ENCODE data around the gene LRRC70.
"Not testable (repeated sequence)": the region's sequence is repeated elsewhere in the genome, so short reads cannot be mapped to it uniquely, and the experiment has no call there.

The LRRC70 gene

DNA sequence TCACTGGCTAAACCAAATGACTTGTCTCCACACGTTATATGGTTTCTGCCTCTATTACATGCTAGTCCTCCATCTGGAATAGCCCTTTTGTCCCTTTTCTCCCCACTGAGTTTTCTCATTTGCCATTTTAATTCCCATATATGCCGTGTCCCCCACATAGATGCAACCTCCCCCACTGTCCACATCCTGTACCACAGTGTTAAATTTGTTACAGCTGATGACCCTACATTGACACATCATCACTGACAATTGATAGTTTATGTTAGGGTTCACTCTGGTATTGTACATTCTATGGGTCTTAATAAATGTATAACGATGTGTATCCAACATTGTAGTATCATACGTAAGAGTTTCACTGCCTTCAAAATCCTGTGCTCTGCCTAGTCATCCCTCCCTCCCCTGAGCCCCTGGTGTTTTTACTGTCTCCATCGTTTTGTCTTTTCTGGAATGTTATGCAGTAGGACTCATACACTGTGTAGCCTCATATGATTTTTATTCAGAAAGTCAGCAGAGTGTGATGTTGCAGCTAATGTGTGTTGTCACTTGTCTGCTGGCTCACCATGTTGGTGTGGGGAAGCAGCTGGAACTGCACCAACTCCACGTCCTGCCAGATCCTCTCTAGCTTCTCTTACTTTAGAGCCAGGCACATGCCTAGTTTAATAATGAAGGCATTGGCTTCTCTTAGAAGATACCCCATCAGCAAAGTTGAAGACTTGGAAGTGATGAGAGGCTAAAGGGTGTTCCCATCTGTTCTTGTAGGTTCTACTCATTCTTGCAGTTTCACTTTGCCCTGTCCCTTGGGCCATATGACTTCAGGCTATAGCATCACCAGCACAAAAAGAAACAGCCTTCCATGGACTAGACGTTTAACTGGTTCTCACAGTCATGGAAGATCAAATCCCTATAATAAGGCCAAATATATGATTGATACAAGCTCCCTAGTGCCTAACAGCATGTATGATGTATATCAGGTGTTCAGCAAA lies 30.2 kb downstream of the LRRC70 start:
- DNase-seq: no peak

DNA sequence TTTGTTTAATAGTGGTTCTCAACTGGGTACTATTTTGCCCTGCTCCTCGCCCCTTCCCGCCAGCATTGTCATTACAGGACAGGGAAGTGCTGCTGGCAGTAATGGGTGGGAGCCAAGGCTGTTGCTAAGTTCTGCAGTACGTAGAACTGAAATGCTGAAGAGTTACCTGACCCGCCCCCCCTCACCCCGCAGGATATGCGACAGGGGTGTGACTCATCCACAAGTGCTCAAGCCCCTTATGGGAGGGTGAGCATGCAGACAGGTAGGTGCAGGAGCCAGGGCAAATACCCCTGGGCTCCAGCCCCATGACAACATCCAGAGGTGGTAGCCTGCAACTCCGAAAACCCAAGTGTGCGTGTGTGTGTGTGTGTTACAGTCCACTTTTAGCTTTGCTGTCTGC lies 35.7 kb downstream of the LRRC70 start:
- DNase-seq: no peak

DNA sequence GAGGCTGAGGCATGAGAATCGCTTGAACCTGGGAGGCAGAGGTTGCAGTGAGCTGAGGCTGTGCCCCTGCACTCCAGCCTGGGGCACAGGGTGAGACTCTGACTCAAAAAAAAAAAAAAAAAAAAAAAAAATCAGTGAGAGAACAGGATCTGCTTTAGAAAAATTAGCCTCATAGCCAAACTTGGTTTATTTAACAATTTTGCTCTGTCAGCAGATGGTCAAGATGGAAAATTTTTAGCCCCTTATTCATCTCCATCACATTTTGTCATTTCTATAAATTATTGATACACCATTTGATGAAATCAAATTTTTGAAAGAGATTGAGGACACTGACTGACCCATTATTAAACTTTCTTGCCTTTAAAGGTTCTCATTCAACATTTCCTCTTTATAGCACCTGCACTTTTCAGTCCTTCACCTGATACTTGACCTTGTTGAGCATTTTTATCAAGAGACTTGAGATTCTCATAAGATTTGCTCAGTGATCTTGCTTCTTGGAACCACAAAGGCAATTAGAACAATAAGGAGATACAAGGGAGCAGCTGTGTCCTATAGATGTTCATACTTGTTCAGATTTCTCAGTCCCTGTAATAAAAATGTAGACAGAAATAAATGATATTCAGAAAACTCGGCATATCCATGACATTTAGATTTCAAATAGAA lies 38.1 kb downstream of the LRRC70 start:
- DNase-seq: no peak

DNA sequence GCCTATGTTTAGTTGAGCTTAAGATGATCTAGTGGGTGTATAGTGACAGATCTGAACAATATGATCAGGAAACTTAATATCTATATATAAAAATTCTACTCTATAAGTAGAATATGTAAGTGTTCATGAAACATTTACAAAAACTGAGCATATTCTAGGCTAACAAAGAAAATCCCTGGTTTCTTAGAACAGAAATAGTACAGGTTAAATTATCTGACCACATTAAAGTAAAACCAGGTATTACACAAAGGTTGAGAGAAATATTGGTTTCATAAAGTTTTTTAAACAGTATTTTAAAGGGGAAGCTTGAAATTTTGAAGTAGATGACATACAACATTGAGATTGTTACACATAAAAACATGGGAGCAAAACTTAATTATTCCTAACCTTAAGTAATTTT lies 39.3 kb downstream of the LRRC70 start:
- no peak for DNase-seq

DNA sequence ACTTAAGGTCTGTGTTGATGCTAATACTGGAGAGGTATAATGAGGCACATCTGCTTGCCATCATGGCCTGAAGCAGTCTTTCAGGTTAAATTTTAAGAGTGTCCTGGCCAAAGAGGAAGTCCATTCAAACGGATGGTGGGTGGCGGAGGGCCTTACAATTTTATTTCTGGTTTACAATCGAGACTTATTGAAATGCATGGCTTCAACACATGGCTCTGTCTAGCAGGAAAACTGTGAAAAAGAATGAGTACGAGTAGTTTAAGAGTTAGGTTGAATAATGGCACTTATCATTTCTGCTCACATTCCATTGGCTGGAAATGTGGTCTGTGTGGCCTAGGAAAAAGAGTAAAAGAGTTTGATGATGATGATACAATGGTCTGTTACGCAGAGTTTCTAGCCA lies 42.1 kb downstream of the LRRC70 start:
- no peak for DNase-seq

DNA sequence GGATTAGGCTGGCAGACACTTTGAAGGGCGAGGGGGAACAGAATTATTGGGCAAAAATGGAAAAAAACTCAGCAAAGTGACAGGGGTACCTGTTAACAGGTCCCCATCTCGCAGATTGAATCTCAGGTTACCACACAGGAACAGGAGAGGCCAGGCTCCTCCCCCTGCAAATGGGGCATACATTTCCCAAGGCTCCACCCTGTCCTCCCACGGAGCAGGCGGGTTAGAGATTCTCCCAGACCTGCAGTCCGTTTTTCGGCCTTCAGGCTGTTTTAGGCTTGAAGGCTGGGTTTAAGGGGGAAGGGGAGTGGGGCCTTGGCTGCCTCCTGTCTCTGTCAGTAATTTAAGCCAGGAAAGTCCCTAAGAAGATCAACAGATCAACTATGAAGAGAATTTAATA lies 42.7 kb downstream of the LRRC70 start:
- no peak for DNase-seq

DNA sequence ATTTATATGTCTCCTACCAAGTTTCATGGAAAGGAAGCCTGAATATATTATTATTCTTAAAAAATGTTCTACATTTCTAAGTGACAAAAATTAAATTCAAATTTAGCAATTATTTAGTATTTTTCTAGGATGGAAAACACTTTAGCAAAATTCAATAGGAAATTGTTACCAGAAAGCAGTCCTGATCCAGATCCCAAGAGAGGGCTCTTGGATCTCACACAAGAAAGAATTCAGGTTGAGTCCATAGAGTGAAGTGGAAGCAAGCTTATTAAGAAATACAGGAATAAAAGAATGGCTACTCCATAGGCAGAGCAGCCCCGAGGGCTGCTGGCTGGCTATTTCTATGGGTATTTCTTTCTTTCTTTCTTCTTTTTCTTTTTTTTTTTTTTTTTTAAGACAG lies 44.7 kb downstream of the LRRC70 start:
- no peak for DNase-seq

DNA sequence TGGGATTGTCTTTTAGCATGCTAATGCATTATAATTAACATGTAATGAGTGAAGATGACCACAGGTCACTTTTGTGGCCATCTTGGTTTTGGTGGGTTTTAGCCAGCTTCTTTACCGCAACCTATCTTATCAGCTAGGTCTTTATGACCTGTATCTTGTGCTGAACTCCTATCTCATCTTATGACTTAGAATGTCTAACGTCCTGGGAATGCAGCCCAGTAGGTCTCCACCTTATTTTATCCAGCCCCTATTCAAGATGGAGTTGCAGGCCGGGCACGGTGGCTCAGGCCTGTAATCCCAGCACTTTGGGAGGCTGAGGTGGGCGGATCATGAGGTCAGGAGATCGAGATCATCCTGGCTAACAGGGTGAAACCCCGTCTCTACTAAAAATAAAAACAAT lies 45.8 kb downstream of the LRRC70 start:
- DNase-seq: not testable (repeated sequence)

DNA sequence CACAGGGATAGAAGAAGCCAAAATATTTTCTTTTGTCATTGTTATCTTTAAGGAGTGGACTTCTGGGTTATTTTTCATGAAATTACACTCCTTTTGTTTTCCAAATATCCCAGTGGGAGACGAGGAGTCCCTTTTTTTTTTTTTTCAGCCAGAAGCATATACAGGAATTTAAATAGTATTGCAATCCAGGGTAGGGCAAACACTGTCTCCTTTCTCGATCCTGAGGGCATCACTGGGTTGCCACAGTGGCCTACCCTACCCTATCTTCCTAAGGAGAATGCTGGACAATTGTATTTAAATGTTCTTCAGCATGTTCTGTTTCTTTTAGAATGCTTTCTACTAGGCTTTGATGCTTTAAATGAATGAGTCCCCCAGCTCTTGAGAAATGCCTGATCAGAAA lies 47.9 kb downstream of the LRRC70 start:
- no peak for DNase-seq

DNA sequence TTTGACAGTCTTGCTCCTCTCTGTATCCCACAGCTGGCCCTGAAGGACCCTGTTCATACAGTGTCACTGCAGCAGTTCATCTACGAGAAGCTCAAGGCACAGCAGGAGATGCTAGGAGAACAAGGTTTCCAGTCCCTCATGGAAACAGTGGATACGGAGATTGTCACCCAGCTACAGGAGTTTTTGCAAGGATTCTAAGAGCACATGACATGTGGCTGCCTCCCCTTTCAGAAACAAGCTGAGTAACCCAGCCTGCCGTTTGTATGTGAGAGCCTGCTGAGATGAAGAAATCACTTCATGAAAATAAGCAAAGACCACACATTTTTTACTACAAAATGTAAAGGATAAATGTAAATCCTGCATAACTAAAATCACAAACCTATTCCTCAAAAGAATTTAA lies 48.5 kb downstream of the LRRC70 start:
- no peak for DNase-seq

DNA sequence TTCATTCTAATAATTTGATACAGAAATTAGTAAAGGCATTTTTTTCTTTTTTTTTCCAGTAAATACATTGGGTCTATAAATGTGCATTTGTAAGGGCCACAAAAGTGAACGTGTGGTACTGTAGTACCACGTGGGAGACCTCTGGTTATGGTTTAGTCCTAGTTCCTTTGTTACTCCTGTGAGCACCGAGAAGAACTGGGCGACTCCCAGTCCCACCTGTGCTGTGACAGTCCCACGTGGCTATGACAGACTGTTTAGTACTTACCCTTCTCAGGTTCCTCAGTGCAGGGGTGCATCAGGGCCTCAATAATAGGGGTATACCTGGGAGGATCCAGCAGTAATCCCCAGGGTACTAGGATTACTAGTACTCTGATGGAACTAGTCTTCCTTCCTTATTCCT lies 49.3 kb downstream of the LRRC70 start:
- DNase-seq: no peak
